A673 (cell line): ENCODE results near the gene PLCG1. TPM values are rescaled to one million over a fixed set of nuclear protein-coding genes. Genes with fewer than 3 reads are reported as not detected.

Experiments used
- BruUV-seq: library from RNA; stranded (reverse); fragments of 400-500 nt; replicated peaks from 2 replicates; lab custom pipeline; 2021; lab: Mats Ljungman, UMichigan
- CTCF ChIA-PET: fragments of 300-600 bp; sonication (Branson Sonifier 250); formaldehyde crosslinking; loops from one replicate; lab custom pipeline; 2022; ENCODE audit warnings: antibody characterized with exemption; lab: Charles Lee
- POLR2A ChIA-PET: fragments of 300-600 bp; sonication (Branson Sonifier 250); formaldehyde crosslinking; loops from one replicate; lab custom pipeline; 2022; ENCODE audit warnings: antibody characterized with exemption; ENCODE audit not compliant: low non-redundant PET; lab: Charles Lee
- DNase-seq: peaks from one replicate; pipeline ENCODE4 v3.0.0-alpha.2; 2015; ENCODE audit warnings: low spot score
- H3K27ac ChIP-seq: fragments of 200-600 bp; sonication (generic); 2 replicates; pipeline ENCODE4 v1.5.1; 2016; ENCODE audit warnings: mixed run types, low read depth, mild to moderate bottlenecking, mixed read lengths, antibody characterized with exemption, low read length; ENCODE audit not compliant: poor library complexity, severe bottlenecking
- H3K27me3 ChIP-seq: fragments of 200-600 bp; sonication (generic); replicated peaks from 2 replicates; pipeline ENCODE4 v1.6.1; 2017; ENCODE audit warnings: mixed run types, low read depth, mild to moderate bottlenecking, mixed read lengths, antibody characterized with exemption, low read length; ENCODE audit not compliant: insufficient read depth, poor library complexity
- H3K36me3 ChIP-seq: fragments of 200-600 bp; sonication (generic); 2 replicates; pipeline ENCODE4 v1.6.1; 2016; ENCODE audit warnings: mixed run types, mild to moderate bottlenecking, mixed read lengths, antibody characterized with exemption, low read length; ENCODE audit not compliant: insufficient read depth, poor library complexity, severe bottlenecking
- H3K4me1 ChIP-seq: fragments of 200-600 bp; sonication (generic); 2 replicates; pipeline ENCODE4 v1.6.1; 2017; ENCODE audit warnings: mixed run types, mild to moderate bottlenecking, mixed read lengths, antibody characterized with exemption, low read length; ENCODE audit not compliant: insufficient read depth, poor library complexity, severe bottlenecking
- H3K4me3 ChIP-seq: fragments of 200-600 bp; sonication (generic); 2 replicates; pipeline ENCODE4 v1.5.1; 2016; ENCODE audit warnings: low read depth, mixed run types, mild to moderate bottlenecking, mixed read lengths, low read length; ENCODE audit not compliant: poor library complexity, severe bottlenecking
- H3K9me3 ChIP-seq: fragments of 200-600 bp; sonication (generic); 2 replicates; pipeline ENCODE4 v1.6.1; 2016; ENCODE audit warnings: mixed run types, low read depth, mild to moderate bottlenecking, mixed read lengths, antibody characterized with exemption, low read length; ENCODE audit not compliant: poor library complexity, severe bottlenecking
- EZH2 ChIP-seq: fragments of 200-600 bp; sonication (generic); IDR thresholded peaks from 2 replicates; pipeline ENCODE4 v1.6.1; 2017; ENCODE audit warnings: borderline replicate concordance, low read depth, mild to moderate bottlenecking, mixed read lengths, antibody characterized with exemption, low read length; ENCODE audit not compliant: poor library complexity, severe bottlenecking
- intact Hi-C: fragments of 100-400 bp; cut with micrococcal nuclease; formaldehyde crosslinking; loops from one replicate; pipeline ENCODE4 v1.10.0; 2022; ENCODE audit not compliant: unreplicated experiment
- total RNA-seq: library from RNA; stranded (reverse); gene quantifications from 2 replicates; pipeline ENCODE4 v1.2.3, GENCODE V29; 2021
- TF ChIP-seq, protein P1 (sequence below): fragments of 300-800, 200-600 bp; sonication (generic); conservative IDR thresholded peaks from 2 replicates; pipeline ENCODE4 v1.5.1; 2017; ENCODE audit warnings: low read depth, mild to moderate bottlenecking, antibody characterized with exemption, low read length, moderate library complexity, mixed read lengths

PLCG1 gene
- total RNA-seq, 1 experiment from 2014 or later: 146 TPM

DNA sequence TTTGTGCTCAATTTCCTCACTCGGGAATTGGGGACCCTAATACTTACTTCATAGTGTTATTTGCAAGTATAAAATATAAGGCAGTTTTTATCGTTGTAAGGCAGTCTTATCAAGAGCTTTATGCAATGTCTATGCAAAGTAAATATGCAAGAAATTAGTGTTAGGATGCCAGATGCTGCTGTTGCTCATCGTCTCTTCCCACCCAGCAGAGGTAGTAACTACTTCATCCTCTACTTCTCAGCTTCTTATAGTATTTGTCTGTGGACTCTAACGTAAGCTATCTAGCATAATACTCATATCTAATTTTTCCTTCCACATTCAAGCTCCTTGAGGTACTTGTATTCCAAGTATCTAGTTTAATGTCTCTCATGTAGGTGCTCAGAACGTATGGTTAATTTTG lies 11.6 kb downstream of the PLCG1 start:
- no peak for DNase-seq
- BruUV-seq: no TSS peak
- peaks cover 3% of the 10 kb centered on the region for H3K36me3 ChIP-seq
- H3K9me3 ChIP-seq: no peaks in the 10 kb centered on the region
- intact Hi-C loops: no loop called here
- H3K27ac ChIP-seq: no peak overlapping the region
- no peak for TF ChIP-seq EZH2
- TF ChIP-seq, protein P1, sequence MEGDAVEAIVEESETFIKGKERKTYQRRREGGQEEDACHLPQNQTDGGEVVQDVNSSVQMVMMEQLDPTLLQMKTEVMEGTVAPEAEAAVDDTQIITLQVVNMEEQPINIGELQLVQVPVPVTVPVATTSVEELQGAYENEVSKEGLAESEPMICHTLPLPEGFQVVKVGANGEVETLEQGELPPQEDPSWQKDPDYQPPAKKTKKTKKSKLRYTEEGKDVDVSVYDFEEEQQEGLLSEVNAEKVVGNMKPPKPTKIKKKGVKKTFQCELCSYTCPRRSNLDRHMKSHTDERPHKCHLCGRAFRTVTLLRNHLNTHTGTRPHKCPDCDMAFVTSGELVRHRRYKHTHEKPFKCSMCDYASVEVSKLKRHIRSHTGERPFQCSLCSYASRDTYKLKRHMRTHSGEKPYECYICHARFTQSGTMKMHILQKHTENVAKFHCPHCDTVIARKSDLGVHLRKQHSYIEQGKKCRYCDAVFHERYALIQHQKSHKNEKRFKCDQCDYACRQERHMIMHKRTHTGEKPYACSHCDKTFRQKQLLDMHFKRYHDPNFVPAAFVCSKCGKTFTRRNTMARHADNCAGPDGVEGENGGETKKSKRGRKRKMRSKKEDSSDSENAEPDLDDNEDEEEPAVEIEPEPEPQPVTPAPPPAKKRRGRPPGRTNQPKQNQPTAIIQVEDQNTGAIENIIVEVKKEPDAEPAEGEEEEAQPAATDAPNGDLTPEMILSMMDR: no peak
- ChIA-PET POLR2A (no interaction called here), CTCF (interaction anchor here (1.5 kb wide), 1 partner anchor 14 kb away, joined by 4 read pairs; no protein-coding TSS in a partner anchor)
- no peaks in the 10 kb centered on the region for H3K27me3 ChIP-seq
- no peak overlapping the region for H3K4me3 ChIP-seq
- H3K4me1 ChIP-seq: peaks cover 5% of the 10 kb centered on the region

GRCh38 chr20:41150664-41151063 lies 13.3 kb downstream of the PLCG1 start:
- Histone ChIP-seq H3K36me3 (no peaks in the 10 kb centered on the region), H3K27me3 (no peaks in the 10 kb centered on the region), H3K27ac (no peak overlapping the region), H3K9me3 (no peaks in the 10 kb centered on the region), H3K4me3 (no peak overlapping the region), H3K4me1 (peaks cover 5% of the 10 kb centered on the region)
- TF ChIP-seq, protein P1: no peak
- TF ChIP-seq EZH2: no peak
- CTCF ChIA-PET: no interaction called here
- intact Hi-C loops: no loop called here
- POLR2A ChIA-PET: no interaction called here
- DNase-seq: no peak
- BruUV-seq: no TSS peak

DNA sequence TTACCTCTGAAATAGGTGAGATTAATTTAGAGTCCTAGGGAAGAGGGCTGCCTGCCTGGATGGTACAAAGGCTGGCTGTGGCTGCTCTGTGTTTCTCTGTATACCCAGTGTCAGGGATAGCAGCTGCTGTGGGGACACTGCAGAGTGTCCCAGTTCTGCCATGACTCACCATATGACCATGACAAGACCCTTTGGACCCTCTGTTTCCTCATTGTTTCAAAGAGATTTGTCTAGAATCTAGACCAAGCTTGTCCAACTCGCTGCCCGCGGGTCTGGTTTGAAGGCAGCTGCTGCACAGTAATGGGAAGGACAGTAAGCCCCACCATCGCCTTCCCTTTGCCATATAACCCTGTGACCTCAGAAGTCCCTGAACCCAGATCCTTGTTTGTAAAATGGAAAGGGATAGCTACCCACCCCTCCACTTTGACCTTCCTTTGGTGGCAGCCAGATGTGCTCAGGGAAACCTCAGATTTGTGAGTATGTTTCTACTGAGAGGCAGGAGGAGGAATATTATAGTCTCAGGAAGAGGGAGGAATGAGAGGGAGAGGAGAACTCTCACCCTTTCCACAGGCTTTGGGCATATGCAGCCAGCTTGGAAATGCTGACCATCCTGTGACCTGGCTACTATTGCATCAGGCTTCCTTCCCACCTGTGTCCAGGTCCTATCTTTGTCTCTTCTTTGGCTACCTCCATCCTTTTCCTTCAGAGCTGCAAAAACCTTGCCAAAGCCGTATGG lies 14.0 kb downstream of the PLCG1 start:
- no peak for DNase-seq
- Histone ChIP-seq H3K9me3 (no peaks in the 10 kb centered on the region), H3K27ac (no peak overlapping the region), H3K4me3 (no peak overlapping the region), H3K36me3 (no peaks in the 10 kb centered on the region), H3K4me1 (peaks cover 5% of the 10 kb centered on the region), H3K27me3 (no peaks in the 10 kb centered on the region)
- TF ChIP-seq, protein P1: no peak
- TF ChIP-seq EZH2: no peak
- intact Hi-C loops: no loop called here
- ChIA-PET POLR2A (no interaction called here), CTCF (no interaction called here)
- no TSS peak for BruUV-seq
